Measurements from ENCODE around the gene MYO3A. TPM values are rescaled to one million over a fixed set of nuclear protein-coding genes. Genes with fewer than 3 reads are reported as not detected.

Gene MYO3A
- total and polyA plus RNA-seq, 2 of the 4 experiments (the other 2 are of a cell fraction): not detected

GRCh38 chr10:26235761-26236160 is 301.7 kb downstream of the MYO3A start:
- TF ChIP-seq CHD1 (IDR thresholded peaks at IDR 0.05; ENCODE audit: low read depth, low read length) (no peak), SMC3 (IDR thresholded peaks at IDR 0.05; ENCODE audit: low read depth, low read length) (no peak), MAZ (IDR thresholded peaks at IDR 0.05; ENCODE audit: borderline replicate concordance, low read depth, low read length) (no peak), FOS (IDR thresholded peaks at IDR 0.05; ENCODE audit: low read depth, low read length) (no peak), POLR2A (IDR thresholded peaks at IDR 0.05; ENCODE audit: low read depth, low read length) (no peak)
- no peak overlapping the region for H4K5ac ChIP-seq (ENCODE audit: low read depth, low read length)
- H3K27ac ChIP-seq (ENCODE audit: insufficient read depth, low read length): no peak overlapping the region
- H2BK120ac ChIP-seq (ENCODE audit: low read depth, low read length): no peak overlapping the region
- H2BK5ac ChIP-seq (ENCODE audit: low read depth, low read length, poor library complexity, severe bottlenecking): no peak overlapping the region
- no peak overlapping the region for H3K18ac ChIP-seq (ENCODE audit: low read depth, low read length)
- no peak for ATAC-seq (ENCODE audit: low read depth)
- BruUV-seq (replicated peaks): no TSS peak
- H3K36me3 ChIP-seq (ENCODE audit: control insufficient read depth, insufficient read depth, low read length): no peaks in the 10 kb centered on the region
- no peak overlapping the region for H3K56ac ChIP-seq (ENCODE audit: extremely low read depth, insufficient read depth, low read length)
- H3K23ac ChIP-seq (ENCODE audit: low read depth, low read length): no peak overlapping the region
- no peak for DNase-seq
- no peaks in the 10 kb centered on the region for H4K20me1 ChIP-seq (ENCODE audit: insufficient read depth, low read length)
- H2AFZ ChIP-seq (replicated peaks; ENCODE audit: low read length, poor library complexity): no peak overlapping the region
- no peaks in the 10 kb centered on the region for H3K27me3 ChIP-seq (ENCODE audit: control insufficient read depth, insufficient read depth, low read length)
- H2AK9ac ChIP-seq (replicated peaks; ENCODE audit: low read depth, low read length, poor library complexity): no peak overlapping the region
- no peak overlapping the region for H3K4me3 ChIP-seq (ENCODE audit: insufficient read depth, low read depth, low read length)
- no peak overlapping the region for H2AK5ac ChIP-seq (ENCODE audit: low read depth, low read length)
- intact Hi-C loops (cut with micrococcal nuclease) (no loop called here), in situ Hi-C loops (cut with MboI; ENCODE audit: low sequenced_read_pairs) (no loop called here), dilution Hi-C loops (cut with HindIII; ENCODE audit: low sequenced_read_pairs, unreplicated experiment) (no loop called here)
- H3K79me1 ChIP-seq (ENCODE audit: low read depth in 1 of 2, low read length in 2 of 2): no peaks in the 10 kb centered on the region
- POLR2A ChIA-PET (ENCODE audit: unreplicated experiment): no interaction called here
- no CpG with 5 or more reads among the region's 6 CpGs for WGBS, 2 experiments (ENCODE audit: extremely low coverage in 2 of 2, insufficient read length in 1 of 2)
- H4K8ac ChIP-seq (ENCODE audit: low read depth in 2 of 2, low read length in 2 of 2): no peak overlapping the region
- no peak overlapping the region for H2BK20ac ChIP-seq (ENCODE audit: low read depth, low read length)
- H3K4me1 ChIP-seq (ENCODE audit: control insufficient read depth, insufficient read depth, low read length): no peaks in the 10 kb centered on the region
- CTCF ChIA-PET: no interaction called here
- no peaks in the 10 kb centered on the region for H3K9me1 ChIP-seq (ENCODE audit: insufficient read depth, low read length)
- no peak overlapping the region for H3K9ac ChIP-seq (ENCODE audit: low read depth, low read length)
- H3K14ac ChIP-seq (replicated peaks; ENCODE audit: low read depth, low read length): no peak overlapping the region
- no peak overlapping the region for H4K91ac ChIP-seq (ENCODE audit: insufficient read depth, low read depth, low read length)
- no peak overlapping the region for H3K4me2 ChIP-seq (ENCODE audit: low read depth, low read length)
- no peak overlapping the region for H2BK15ac ChIP-seq (ENCODE audit: low read depth, low read length)
- H3K4ac ChIP-seq (ENCODE audit: low read depth, low read length): no peak overlapping the region
- peaks cover 21% of the 10 kb centered on the region for H3K9me3 ChIP-seq (ENCODE audit: control insufficient read depth, insufficient read depth, low read length)
